HFFc6 (cell line): ENCODE data around the gene GTF2F2. TPM values are rescaled to one million over a fixed set of nuclear protein-coding genes. Genes with fewer than 3 reads are reported as not detected.
A peak's percentile ranks its signal among the peaks of the same experiment; 100 is the strongest.

Source experiments
- DNase-seq: peaks from one replicate; pipeline ENCODE4 v3.0.0-alpha.2; 2018
- H3K27ac Mint-ChIP-seq: 2 replicates; pipeline ENCODE4 v1.8.0; 2020; ENCODE audit warnings: mild to moderate bottlenecking, mixed read lengths
- H3K27me3 Mint-ChIP-seq: 2 replicates; pipeline ENCODE4 v1.8.0; 2021; ENCODE audit warnings: mild to moderate bottlenecking, moderate library complexity, mixed read lengths; ENCODE audit not compliant: insufficient read depth
- H3K36me3 Mint-ChIP-seq: 2 replicates; pipeline ENCODE4 v1.8.0; 2021; ENCODE audit warnings: low read depth, mixed read lengths
- H3K4me1 Mint-ChIP-seq: 2 replicates; pipeline ENCODE4 v1.8.0; 2020; ENCODE audit warnings: low read depth, mixed read lengths
- H3K4me3 Mint-ChIP-seq: 2 replicates; pipeline ENCODE4 v1.8.0; 2020; ENCODE audit warnings: mild to moderate bottlenecking, moderate library complexity, mixed read lengths
- H3K9me3 Mint-ChIP-seq: 2 replicates; pipeline ENCODE4 v1.8.0; 2020; ENCODE audit warnings: mild to moderate bottlenecking, mixed read lengths
- total RNA-seq, 6 experiments: library from RNA; stranded (reverse); fragmentation: NEBNext Ultra II Directional; extraction: Animal tissue kit (Norgen Biotek cat#: 25700); gene quantifications; 2 replicates in 1 of 6; 3 replicates in 5 of 6; pipeline ENCODE4 v1.2.3, GENCODE V29; 2021
- TF ChIP-seq, protein P1 (sequence below): fragments of 200-600 bp; sonication (generic); IDR thresholded peaks from 2 replicates; pipeline ENCODE4 v1.5.0; 2021; ENCODE audit warnings: antibody characterized with exemption, mild to moderate bottlenecking

GTF2F2 gene
- total RNA-seq, 6 experiments from 2014 or later = 22.9 to 31.5 (median 24.7) TPM

DNA sequence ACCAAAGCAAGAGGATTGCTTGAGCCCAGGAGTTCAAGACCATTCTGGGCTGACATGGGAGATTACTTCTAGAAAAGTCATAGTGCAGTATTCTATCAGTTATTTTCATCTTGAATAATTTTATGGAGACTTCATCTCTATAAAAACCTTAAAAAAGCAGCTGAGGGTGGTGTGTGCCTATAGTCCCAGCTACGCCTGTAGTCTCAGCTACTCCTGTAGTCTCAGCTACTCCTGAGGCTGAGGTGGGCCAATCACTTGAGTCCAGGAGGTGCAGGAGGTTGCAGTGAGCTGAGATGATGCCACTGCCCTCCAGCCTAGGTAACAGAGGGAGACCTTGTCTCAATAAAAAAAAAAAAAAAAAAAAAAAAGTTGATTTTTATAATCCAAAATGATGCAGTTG is 102.6 kb downstream of the GTF2F2 start:
- TF ChIP-seq, protein P1, sequence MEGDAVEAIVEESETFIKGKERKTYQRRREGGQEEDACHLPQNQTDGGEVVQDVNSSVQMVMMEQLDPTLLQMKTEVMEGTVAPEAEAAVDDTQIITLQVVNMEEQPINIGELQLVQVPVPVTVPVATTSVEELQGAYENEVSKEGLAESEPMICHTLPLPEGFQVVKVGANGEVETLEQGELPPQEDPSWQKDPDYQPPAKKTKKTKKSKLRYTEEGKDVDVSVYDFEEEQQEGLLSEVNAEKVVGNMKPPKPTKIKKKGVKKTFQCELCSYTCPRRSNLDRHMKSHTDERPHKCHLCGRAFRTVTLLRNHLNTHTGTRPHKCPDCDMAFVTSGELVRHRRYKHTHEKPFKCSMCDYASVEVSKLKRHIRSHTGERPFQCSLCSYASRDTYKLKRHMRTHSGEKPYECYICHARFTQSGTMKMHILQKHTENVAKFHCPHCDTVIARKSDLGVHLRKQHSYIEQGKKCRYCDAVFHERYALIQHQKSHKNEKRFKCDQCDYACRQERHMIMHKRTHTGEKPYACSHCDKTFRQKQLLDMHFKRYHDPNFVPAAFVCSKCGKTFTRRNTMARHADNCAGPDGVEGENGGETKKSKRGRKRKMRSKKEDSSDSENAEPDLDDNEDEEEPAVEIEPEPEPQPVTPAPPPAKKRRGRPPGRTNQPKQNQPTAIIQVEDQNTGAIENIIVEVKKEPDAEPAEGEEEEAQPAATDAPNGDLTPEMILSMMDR = no peak
- Mint-ChIP-seq H3K27me3 (no peaks in the 10 kb centered on the region; the same call in 1 of the 2 replicates), H3K4me1 (peaks cover 67% of the 10 kb centered on the region), H3K27ac (peak overlapping the region; percentile 49; the same call in 1 of the 2 replicates), H3K36me3 (peaks cover 19% of the 10 kb centered on the region), H3K9me3 (no peaks in the 10 kb centered on the region), H3K4me3 (no peak overlapping the region)
- no peak for DNase-seq

DNA sequence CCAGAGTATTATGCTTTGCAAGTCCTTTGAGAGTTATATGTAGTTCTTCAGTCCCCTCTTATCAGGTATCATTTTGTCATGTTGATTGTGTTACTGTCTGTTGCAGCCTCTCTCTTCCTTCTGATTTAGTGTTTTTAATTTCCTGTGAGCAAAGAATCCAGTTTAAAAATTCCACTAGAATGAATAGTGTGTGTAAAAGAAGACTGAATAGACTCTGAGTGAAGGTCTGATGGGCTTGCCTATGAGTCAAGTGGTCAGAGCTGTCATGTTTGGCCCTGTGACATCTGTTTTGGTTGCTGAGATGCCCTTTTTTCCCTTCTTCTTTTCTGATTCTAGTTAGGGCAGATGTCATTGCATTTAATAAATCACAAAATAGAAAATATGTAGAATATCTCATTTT is 103.9 kb downstream of the GTF2F2 start:
- Mint-ChIP-seq H3K36me3 (peaks cover 20% of the 10 kb centered on the region), H3K27ac (peak overlapping the region; percentile 73), H3K4me1 (peaks cover 55% of the 10 kb centered on the region), H3K27me3 (peaks cover 3% of the 10 kb centered on the region; the same call in 1 of the 2 replicates), H3K9me3 (no peaks in the 10 kb centered on the region), H3K4me3 (peak overlapping the region; percentile 2)
- TF ChIP-seq, protein P1 = no peak
- DNase-seq = peak; percentile 47

DNA sequence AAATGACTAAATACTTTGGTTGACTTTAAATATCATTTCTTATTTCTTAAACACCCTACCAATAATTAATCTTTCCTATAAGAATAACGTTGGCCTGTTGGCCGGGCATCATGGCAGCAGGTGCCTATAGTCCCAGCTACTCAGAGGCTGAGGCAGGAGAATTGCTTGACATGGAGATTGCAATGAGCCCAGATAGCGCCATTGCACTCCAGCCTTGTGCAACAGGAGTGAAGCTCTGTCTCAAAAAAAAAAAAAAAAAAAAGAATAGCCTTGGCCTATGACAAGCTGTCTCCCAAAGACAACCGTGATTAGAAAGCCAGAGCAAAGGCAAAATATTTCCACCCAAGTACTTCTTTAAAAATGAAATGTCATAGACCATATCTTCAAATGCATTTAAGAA is 105.1 kb downstream of the GTF2F2 start:
- TF ChIP-seq, protein P1 = no peak
- DNase-seq = no peak
- H3K4me3 Mint-ChIP-seq = no peak overlapping the region
- H3K36me3 Mint-ChIP-seq = peaks cover 20% of the 10 kb centered on the region
- H3K27ac Mint-ChIP-seq = no peak overlapping the region
- peaks cover 3% of the 10 kb centered on the region; the same call in 1 of the 2 replicates for H3K27me3 Mint-ChIP-seq
- peaks cover 43% of the 10 kb centered on the region for H3K4me1 Mint-ChIP-seq
- H3K9me3 Mint-ChIP-seq = no peaks in the 10 kb centered on the region

DNA sequence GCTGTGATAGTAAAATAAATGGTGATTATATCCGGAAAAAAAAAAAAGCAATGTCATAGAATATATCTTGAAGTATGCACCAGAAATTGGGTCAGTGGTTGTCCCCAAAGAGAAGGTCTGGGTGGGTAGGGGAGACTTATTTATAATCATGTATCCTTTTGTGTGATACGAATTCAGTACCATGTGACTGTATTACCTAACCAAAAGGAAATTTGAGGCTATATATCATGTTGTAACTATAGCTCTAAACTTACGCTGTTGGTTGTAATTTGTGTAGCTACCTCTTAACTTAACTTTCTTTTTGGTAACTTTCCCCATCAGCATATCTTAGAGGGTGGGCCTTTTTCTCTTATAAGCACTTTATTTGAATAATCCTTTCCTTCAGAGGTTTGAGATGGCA is 105.7 kb downstream of the GTF2F2 start:
- Mint-ChIP-seq H3K36me3 (peaks cover 16% of the 10 kb centered on the region), H3K9me3 (no peaks in the 10 kb centered on the region), H3K27ac (no peak overlapping the region), H3K4me1 (peaks cover 36% of the 10 kb centered on the region), H3K27me3 (peaks cover 3% of the 10 kb centered on the region; the same call in 1 of the 2 replicates), H3K4me3 (no peak overlapping the region)
- TF ChIP-seq, protein P1 = no peak
- DNase-seq = no peak

DNA sequence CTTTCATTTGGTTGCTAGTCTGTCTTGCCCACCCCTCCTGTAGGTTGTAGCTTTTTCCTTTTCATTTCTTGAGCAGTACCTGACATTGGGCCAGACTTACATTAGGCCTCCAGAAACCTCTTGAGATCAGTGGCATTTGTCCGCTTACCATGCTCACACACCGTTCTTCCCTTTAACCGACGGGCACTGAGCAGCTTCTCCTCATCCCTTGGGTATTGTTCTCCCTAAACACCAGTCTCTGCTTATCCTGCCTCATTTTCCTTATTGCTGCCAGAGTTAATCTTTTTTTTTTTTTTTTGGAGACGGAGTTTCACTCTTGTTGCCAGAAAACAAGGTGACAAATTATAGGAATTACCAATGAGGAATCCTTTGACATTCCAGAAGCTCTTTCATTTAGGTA is 107.7 kb downstream of the GTF2F2 start:
- no peak for DNase-seq
- Mint-ChIP-seq H3K4me3 (no peak overlapping the region), H3K4me1 (peaks cover 28% of the 10 kb centered on the region), H3K9me3 (no peaks in the 10 kb centered on the region), H3K36me3 (peaks cover 7% of the 10 kb centered on the region), H3K27ac (no peak overlapping the region), H3K27me3 (peaks cover 3% of the 10 kb centered on the region; the same call in 1 of the 2 replicates)
- TF ChIP-seq, protein P1 = no peak

DNA sequence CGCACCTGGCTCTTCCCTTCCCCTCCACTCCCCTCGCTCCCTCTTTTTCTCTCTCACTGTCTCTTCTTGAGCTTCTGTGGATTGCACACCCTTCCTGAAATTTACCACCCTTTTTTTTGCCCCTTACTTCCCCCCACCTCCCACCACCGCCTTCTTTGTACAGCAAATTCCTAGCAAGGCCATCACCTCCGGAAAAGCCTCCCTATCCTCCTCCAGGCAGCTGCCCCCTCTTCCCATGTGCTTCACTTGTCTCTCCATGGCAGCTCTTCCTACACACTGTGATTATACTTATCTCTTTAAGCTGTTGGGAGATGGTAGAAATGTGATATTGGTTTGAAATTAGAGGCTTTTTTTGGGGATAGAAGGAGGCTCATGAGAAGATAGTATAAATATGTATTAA is 108.9 kb downstream of the GTF2F2 start:
- no peaks in the 10 kb centered on the region for H3K9me3 Mint-ChIP-seq
- H3K4me3 Mint-ChIP-seq = no peak overlapping the region
- TF ChIP-seq, protein P1 = no peak
- H3K27ac Mint-ChIP-seq = no peak overlapping the region
- peaks cover 7% of the 10 kb centered on the region for H3K36me3 Mint-ChIP-seq
- no peak for DNase-seq
- peaks cover 3% of the 10 kb centered on the region; the same call in 1 of the 2 replicates for H3K27me3 Mint-ChIP-seq
- H3K4me1 Mint-ChIP-seq = peaks cover 20% of the 10 kb centered on the region
